Activated naive CD8-positive, alpha-beta T cell treated with anti-CD3 and anti-CD28 coated beads, Interleukin-2, amount 50 U/mL, for 16 hours (primary cell): ENCODE data around the gene SDF4.
"Not testable (repeated sequence)": the region's sequence is repeated elsewhere in the genome, so short reads cannot be mapped to it uniquely, and the experiment has no call there.

Experiments used
- DNase-seq: peaks from one replicate; pipeline ENCODE4 v3.0.0-alpha.2; 2020; ENCODE audit warnings: low read depth, low spot score

SDF4 gene

GRCh38 chr1:1198423-1199140, 33.2 kb downstream of the SDF4 start:
- no peak for DNase-seq

DNA sequence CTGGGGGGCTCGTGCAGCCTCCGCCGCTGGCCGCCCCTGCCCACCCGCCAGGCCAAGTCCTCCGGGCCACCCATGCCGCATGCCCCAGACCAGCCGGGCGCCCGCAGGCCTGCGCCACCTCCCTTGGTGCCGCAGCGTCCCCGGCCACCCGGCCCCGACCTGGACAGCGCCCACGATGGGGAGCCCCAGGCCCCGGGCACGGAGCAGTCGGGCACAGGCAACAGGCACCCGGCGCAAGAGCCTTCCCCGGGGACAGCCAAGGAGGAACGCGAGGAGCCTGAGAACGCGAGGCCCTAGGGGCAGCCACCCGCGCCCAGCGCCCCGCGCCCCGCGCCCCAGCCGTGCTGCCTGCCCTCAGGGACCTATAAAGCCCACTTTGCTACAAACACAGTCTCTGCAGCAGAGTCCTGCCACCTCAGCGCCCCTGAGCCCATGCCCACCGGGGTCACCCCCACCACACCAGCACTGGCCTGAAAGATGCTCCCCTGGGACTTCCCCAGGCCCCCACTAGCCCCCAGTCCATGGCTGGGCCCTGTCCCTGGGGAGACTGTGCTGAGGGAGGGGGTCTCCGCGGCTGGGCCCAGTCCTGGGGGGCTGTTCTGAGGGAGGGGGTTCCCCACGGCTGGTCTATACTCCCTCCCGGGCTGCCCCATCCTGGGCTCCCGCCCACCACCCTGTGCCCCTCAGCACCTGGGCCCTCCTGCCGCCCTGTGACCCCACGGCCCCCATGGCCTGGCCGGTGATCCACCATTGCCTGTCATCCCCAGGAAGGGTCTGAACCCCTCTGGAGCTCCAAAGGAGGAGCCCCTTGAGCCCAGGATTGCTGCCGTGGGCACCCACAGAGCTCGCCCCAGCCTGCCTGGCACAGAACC, 34.0 kb downstream of the SDF4 start:
- DNase-seq: no peak

GRCh38 chr1:1197188-1197500, 34.7 kb downstream of the SDF4 start:
- DNase-seq: no peak

GRCh38 chr1:1196431-1197187, 35.2 kb downstream of the SDF4 start:
- DNase-seq: no peak

GRCh38 chr1:1195726-1196125, 36.1 kb downstream of the SDF4 start:
- not testable (repeated sequence) for DNase-seq

GRCh38 chr1:1194723-1195122, 37.1 kb downstream of the SDF4 start:
- no peak for DNase-seq

GRCh38 chr1:1191734-1192133, 40.1 kb downstream of the SDF4 start:
- no peak for DNase-seq

GRCh38 chr1:1189111-1189510, 42.7 kb downstream of the SDF4 start:
- DNase-seq: no peak

DNA sequence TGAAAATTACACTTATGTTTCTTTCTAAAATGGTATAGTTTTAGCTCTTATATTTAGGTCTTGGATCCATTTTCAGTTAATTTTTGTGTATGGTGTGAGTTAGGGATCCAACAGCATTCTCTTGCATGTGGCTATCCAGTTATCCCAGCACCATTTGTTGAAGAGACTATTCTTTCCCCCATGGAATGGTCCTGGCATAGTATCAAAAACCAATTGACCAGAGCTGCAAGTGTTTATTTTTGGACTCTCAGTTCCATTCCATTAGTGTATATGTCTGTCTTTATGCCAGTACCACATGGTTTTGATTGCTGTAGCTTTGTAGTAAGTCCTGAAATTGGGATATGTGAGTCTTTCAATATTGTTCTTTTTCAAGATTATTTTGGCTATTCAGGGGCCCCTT, 43.9 kb downstream of the SDF4 start:
- DNase-seq: no peak

DNA sequence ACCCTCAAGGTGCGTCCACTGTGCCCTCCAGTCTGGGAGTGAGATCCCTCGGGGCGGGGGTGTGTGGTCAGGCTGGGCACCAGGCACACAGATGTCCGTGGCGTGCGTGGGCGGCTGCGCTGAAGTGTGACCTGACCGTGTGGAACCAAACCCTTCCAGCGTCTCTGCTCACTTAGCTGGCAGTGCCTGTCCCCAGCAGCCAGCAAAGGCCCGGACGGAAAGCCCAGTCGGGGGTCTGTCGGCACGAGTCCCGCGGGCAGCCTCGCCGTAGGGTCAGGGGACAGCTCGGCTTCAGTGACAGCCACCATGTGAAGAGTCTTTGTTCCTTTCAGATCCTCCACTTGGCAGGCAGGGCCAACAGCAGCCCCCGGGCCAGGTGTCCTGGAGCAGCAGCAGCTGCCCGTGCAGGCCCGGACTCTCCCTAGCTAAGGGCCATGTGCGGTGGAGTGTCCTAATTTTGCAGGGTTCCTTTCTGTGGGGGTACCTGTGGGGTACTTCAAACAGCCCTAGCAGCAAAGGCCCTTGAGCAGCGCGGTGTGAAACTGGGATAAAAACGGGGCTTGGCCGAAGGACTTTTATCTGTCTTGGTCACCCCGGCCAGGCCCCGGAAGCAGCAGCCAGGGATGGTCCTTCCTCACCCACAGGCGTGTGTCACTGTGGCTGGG, 46.6 kb downstream of the SDF4 start:
- no peak for DNase-seq

DNA sequence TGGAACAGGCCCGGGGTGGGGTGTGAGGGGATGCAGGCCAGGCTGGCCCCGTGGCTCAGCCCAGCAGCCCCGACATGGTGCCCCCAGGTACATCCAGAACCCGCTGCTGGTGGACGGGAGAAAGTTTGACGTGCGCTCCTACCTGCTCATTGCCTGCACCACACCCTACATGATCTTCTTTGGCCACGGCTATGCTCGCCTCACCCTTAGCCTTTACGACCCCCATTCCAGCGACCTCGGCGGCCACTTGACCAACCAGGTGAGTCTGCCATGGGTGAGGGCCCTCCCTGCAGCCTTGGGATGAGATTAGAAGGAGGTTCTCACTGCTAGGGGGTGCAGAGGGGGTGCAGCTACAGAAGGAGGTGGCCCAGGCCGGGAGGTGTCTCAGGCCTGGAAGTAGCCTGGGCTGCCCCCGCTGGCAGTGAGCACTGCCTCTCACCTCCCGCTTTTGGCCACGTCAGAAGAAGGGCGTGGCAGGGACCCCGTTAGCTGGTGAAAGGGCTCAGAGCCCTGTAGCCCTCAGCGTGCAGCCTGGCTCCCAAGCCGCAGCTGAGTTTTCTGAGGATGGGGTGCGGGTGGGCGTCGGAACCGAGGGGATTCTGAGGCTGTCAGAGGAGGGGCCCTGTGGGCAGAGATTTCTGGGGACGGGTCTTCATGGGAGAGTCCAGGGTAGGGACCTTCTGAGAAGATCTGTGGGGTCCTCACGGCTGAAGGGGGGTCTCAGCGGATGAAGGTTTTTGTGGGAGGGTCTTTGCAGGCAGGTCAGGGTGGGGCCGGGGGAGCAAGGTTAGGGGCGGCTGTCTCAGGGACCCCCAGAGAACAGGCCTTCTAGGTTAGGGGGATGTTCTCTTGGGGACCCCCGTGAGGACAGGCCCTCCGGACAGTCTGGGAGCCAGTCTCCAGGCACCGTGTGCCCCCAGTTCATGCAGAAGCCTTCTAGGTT, 47.7 kb downstream of the SDF4 start:
- DNase-seq: no peak

DNA sequence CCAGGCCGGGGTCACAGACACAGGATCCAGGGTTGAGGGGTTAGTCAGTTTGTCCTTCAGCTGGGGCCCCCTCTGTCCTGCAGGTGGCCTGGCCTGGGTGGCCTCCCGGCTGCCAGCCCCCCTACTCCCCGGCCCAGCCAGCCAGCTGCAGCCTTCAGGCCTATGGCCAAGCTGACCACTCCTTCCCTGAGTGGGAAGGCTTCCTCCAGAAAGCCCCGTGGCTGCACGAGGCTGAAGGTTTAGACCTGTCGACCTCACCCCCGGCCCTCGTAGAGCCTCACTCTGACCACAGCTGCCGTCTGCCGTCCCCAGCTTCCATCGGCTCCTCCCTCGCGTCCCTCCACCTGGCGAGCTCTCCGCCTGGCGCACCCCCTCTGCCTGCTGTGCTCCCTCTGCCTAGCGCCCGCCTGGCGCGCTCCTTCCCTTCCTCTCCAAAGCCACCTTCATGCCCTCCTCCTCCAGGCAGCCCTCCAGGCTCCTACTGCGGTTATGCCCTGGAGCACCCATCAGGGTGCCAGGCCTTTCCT, 48.5 kb downstream of the SDF4 start:
- DNase-seq: no peak

- no peak for DNase-seq
Observed at GRCh38 chr1:1182491-1183220, 49.1 kb downstream of the SDF4 start.

GRCh38 chr1:1181938-1182410, 49.8 kb downstream of the SDF4 start:
- no peak for DNase-seq

- no peak for DNase-seq
Observed at GRCh38 chr1:1181129-1181937, 50.5 kb downstream of the SDF4 start.

GRCh38 chr1:1179983-1180861, 51.6 kb downstream of the SDF4 start:
- DNase-seq: no peak

GRCh38 chr1:1179346-1179982, 52.3 kb downstream of the SDF4 start:
- no peak for DNase-seq
